GM12873 (cell line): Measurements from ENCODE around the gene TP53BP2.
A peak's percentile ranks its signal among the peaks of the same experiment; 100 is the strongest.

ENCODE experiments used
- TF ChIP-seq, protein P1 (sequence below): IDR thresholded peaks from 2 replicates; pipeline ENCODE4 v1.5.1; 2012; ENCODE audit warnings: low read depth, mild to moderate bottlenecking, moderate library complexity, low read length, control low read depth; ENCODE audit not compliant: insufficient read depth; ENCODE audit errors: missing control alignments

The TP53BP2 gene

DNA sequence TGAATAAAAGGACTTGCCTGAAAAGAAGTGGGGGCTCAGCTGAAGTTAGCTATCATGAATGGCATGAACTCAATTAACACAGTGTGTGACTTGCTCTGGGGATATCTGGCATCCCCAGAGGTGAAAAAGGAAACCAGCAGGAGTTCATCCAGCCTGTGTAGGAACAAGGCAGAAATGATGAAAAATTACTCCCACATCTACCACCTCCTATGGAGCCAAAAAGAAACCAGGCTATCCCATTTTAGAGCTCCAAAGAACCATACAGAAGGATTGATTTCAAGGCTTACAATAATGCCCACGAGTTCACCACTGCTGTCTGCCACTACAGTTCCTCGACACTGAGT lies 25.3 kb downstream of the TP53BP2 start:
- TF ChIP-seq, protein P1, sequence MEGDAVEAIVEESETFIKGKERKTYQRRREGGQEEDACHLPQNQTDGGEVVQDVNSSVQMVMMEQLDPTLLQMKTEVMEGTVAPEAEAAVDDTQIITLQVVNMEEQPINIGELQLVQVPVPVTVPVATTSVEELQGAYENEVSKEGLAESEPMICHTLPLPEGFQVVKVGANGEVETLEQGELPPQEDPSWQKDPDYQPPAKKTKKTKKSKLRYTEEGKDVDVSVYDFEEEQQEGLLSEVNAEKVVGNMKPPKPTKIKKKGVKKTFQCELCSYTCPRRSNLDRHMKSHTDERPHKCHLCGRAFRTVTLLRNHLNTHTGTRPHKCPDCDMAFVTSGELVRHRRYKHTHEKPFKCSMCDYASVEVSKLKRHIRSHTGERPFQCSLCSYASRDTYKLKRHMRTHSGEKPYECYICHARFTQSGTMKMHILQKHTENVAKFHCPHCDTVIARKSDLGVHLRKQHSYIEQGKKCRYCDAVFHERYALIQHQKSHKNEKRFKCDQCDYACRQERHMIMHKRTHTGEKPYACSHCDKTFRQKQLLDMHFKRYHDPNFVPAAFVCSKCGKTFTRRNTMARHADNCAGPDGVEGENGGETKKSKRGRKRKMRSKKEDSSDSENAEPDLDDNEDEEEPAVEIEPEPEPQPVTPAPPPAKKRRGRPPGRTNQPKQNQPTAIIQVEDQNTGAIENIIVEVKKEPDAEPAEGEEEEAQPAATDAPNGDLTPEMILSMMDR: no peak

- TF ChIP-seq, protein P1: no peak
Measured at GRCh38 chr1:223819730-223820514, 25.8 kb downstream of the TP53BP2 start.

- TF ChIP-seq, protein P1: no peak
Measured at GRCh38 chr1:223815865-223816264, 29.9 kb downstream of the TP53BP2 start.

- TF ChIP-seq, protein P1: no peak
Measured at GRCh38 chr1:223815020-223815853, 30.5 kb downstream of the TP53BP2 start.

- TF ChIP-seq, protein P1: no peak
Measured at GRCh38 chr1:223813645-223814044, 32.1 kb downstream of the TP53BP2 start.

- TF ChIP-seq, protein P1: peak; percentile 34
Measured at GRCh38 chr1:223811634-223812101, 34.1 kb downstream of the TP53BP2 start.

DNA sequence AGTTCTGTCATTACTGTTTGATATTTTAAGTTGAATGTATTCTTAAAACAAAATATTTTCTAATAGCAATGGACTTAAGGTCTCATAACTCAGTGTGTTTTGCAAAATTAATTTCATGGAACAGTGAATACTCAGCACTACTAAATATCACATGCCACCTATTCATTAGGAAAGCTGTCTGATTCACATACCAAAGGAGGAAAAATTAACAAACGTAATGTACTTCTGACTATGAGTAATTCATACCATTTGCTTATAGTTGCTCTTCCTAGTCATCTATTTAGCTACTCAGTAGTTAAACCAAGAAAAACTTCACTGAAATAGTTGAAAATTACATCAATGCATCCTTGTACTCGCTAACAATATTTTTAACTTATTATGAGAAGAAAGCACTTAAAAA lies 35.2 kb downstream of the TP53BP2 start:
- TF ChIP-seq, protein P1: no peak
